HG02981 (cell line): ENCODE results near the gene CSAD.
"Not testable (repeated sequence)": the region's sequence is repeated elsewhere in the genome, so short reads cannot be mapped to it uniquely, and the experiment has no call there.

Source experiments
- ATAC-seq: cut with Tn5 transposase; IDR thresholded peaks from one replicate; pipeline ENCODE4 v1.9.1; 2021; ENCODE audit warnings: mild to moderate bottlenecking, moderate library complexity; ENCODE audit not compliant: unreplicated experiment

CSAD gene

GRCh38 chr12:53218551-53219291 lies 38.0 kb upstream of the CSAD start:
- no peak for ATAC-seq

GRCh38 chr12:53217931-53218307 lies 37.2 kb upstream of the CSAD start:
- no peak for ATAC-seq

GRCh38 chr12:53217051-53217930 lies 36.6 kb upstream of the CSAD start:
- no peak for ATAC-seq

GRCh38 chr12:53215497-53215896 lies 34.8 kb upstream of the CSAD start:
- ATAC-seq, result no peak

- ATAC-seq, result no peak
These were observed 34.1 kb upstream of the CSAD start for GRCh38 chr12:53214687-53215455.

GRCh38 chr12:53214221-53214620 lies 33.5 kb upstream of the CSAD start:
- ATAC-seq, result no peak

GRCh38 chr12:53213348-53213747 lies 32.6 kb upstream of the CSAD start:
- ATAC-seq, result no peak

- no peak for ATAC-seq
These were observed 32.2 kb upstream of the CSAD start for GRCh38 chr12:53212931-53213330.

GRCh38 chr12:53211476-53212381 lies 31.0 kb upstream of the CSAD start:
- no peak for ATAC-seq

GRCh38 chr12:53210843-53211242 lies 30.1 kb upstream of the CSAD start:
- no peak for ATAC-seq

GRCh38 chr12:53208877-53209463 lies 28.2 kb upstream of the CSAD start:
- ATAC-seq, result peak; percentile 31

- no peak for ATAC-seq
These were observed 27.7 kb upstream of the CSAD start for GRCh38 chr12:53208435-53208834.

GRCh38 chr12:53207042-53207441 lies 26.3 kb upstream of the CSAD start, which contains the start of gene ITGB7:
ITGB7 (minus strand) TSS chr12:53207251; CDS start chr12:53200443, 6,808 bp downstream.
- peak; percentile 36 for ATAC-seq

GRCh38 chr12:53205747-53206419 lies 25.2 kb upstream of the CSAD start:
- peak; percentile 73 for ATAC-seq

GRCh38 chr12:53204351-53204750 lies 23.6 kb upstream of the CSAD start:
- ATAC-seq, result no peak

- not testable (repeated sequence) for ATAC-seq
These were observed 21.6 kb upstream of the CSAD start for GRCh38 chr12:53202316-53202715.

- ATAC-seq, result no peak
These were observed 20.9 kb upstream of the CSAD start for GRCh38 chr12:53201639-53202038.

- no peak for ATAC-seq
These were observed 20.4 kb upstream of the CSAD start for GRCh38 chr12:53201177-53201541.

- ATAC-seq, result peak; percentile 41
These were observed 19.9 kb upstream of the CSAD start for GRCh38 chr12:53200458-53201176.
